ENCODE results near the gene ARFGAP1.

Gene ARFGAP1

DNA sequence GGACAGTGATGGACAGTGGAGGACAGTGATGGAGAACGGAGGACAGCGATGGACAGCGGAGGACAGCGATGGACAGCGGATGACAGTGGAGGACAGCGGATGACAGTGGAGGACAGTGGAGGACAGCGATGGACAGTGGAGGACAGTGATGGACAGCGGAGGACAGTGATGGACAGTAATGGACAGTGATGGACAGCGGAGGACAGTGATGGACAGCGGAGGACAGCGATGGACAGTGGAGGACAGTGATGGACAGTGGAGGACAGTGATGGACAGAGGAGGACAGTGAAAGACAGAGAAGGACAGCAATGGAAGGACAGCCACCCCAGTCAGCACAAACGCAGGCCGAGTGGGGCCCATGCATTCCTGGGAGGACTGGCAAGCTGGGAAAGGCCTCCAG is 15.0 kb upstream of the ARFGAP1 start:
- no peak for TF ChIP-seq CTCF (IDR thresholded peaks at IDR 0.05; ENCODE audit: control extremely low read depth, extremely low read depth, low read depth, missing control alignments)
- no peak for DNase-seq (ENCODE audit: extremely low spot score)
- ChIA-PET POLR2A (no interaction called here), CTCF (interaction anchor here (3.6 kb wide), 1 partner anchor 34 kb away, joined by 19 read pairs; no protein-coding TSS in a partner anchor)

- TF ChIP-seq CTCF (IDR thresholded peaks at IDR 0.05; ENCODE audit: control extremely low read depth, extremely low read depth, low read depth, missing control alignments): no peak
- ChIA-PET POLR2A (no interaction called here), CTCF (interaction anchor here (3.6 kb wide), 1 partner anchor 35 kb away, joined by 19 read pairs; no protein-coding TSS in a partner anchor)
- no peak for DNase-seq (ENCODE audit: extremely low spot score)
Measured at GRCh38 chr20:63258781-63259180, 13.8 kb upstream of the ARFGAP1 start.

DNA sequence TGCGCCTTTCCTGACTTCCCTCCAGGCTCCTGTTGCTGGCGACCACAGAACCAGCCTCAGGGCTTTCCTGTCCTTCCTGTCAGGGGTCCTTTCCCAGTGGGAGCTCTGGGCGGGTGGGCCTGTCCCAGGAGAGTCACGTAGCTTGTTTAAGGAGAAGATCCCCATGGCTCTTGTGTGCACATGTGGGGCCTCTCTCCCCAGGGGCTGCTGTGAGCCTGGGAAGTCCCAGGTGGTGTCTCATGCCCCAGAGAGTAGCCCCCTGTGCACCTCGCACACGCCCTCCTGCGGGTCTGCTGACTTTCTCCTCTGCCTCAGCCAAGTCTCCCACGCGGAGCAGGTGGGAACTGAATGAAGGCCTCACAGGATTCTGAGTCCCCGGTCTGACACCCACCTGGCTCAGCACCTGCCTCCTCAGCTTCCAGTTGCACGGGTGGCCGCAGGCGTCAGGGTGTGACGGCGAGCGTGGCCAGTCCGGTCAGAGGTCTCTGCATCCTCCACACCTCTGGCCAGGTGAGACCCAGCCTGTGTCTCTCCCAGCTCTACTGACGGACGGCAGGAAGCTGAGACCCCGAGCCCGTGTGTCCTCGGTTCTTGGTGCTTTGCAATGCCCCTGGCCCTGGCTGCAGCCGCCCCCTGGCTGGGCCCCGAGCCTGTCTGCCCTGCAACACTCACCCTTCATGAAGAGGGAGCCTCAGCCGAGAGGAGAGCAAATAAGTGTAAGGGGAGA is 12.7 kb upstream of the ARFGAP1 start:
- DNase-seq (ENCODE audit: extremely low spot score): no peak
- ChIA-PET POLR2A (no interaction called here), CTCF (interaction anchor here (3.6 kb wide), 1 partner anchor 36 kb away, joined by 19 read pairs; no protein-coding TSS in a partner anchor)
- no peak for TF ChIP-seq CTCF (IDR thresholded peaks at IDR 0.05; ENCODE audit: control extremely low read depth, extremely low read depth, low read depth, missing control alignments)

DNA sequence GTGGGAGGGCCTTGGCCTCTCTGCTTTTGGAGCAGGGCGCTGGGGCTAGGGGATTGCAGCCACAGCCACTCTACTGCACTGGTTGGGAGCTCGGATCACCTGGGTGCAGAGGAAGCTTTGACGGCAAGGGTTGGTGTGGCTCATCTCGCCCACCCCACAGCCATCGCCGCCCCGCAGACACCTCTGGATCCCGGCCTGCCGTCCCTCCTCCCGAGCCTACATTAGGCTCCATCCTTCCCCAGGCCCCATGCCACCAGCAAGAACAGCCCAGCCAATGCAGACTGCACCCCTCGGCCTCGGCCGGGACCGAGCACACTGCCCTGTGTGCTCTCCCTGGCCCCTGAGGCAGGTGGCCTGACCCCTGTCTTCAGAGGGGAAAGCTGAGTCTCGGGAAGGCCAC is 12.1 kb upstream of the ARFGAP1 start:
- no peak for DNase-seq (ENCODE audit: extremely low spot score)
- ChIA-PET POLR2A (no interaction called here), CTCF (interaction anchor here (3.6 kb wide), 1 partner anchor 36 kb away, joined by 19 read pairs; no protein-coding TSS in a partner anchor)
- no peak for TF ChIP-seq CTCF (IDR thresholded peaks at IDR 0.05; ENCODE audit: control extremely low read depth, extremely low read depth, low read depth, missing control alignments)

GRCh38 chr20:63261060-63261794 is 11.4 kb upstream of the ARFGAP1 start:
- ChIA-PET POLR2A (no interaction called here), CTCF (interaction anchor here (3.6 kb wide), 1 partner anchor 37 kb away, joined by 19 read pairs; no protein-coding TSS in a partner anchor)
- no peak for DNase-seq (ENCODE audit: extremely low spot score)
- TF ChIP-seq CTCF (IDR thresholded peaks at IDR 0.05; ENCODE audit: control extremely low read depth, extremely low read depth, low read depth, missing control alignments): no peak

GRCh38 chr20:63261795-63262528 is 10.7 kb upstream of the ARFGAP1 start:
- ChIA-PET POLR2A (no interaction called here), CTCF (no interaction called here)
- DNase-seq (ENCODE audit: extremely low spot score): no peak
- TF ChIP-seq CTCF (IDR thresholded peaks at IDR 0.05; ENCODE audit: control extremely low read depth, extremely low read depth, low read depth, missing control alignments): no peak

Data from GM10248 (cell line).